Measurements from ENCODE around the gene CRISP3.
"Not testable (repeated sequence)": the region's sequence is repeated elsewhere in the genome, so short reads cannot be mapped to it uniquely, and the experiment has no call there.

Gene CRISP3

DNA sequence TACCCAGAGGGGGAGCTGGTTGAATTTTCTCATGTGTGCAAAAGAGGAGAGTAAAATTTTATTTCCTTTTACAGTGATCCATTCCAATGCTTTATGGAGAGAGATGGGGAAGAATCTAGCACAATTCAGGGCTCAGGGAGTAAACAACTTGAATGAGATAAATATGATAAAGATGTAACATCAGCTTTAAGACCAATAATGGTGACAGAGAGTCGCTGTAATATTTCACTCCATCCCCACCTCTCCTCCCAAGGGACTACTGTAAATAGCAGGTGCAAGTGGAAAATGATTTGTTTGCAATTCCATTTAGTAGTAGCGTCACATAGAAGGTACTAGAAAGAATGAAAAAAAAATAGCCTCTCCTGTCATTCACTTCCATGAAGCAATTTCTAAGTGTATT lies 4.8 kb downstream of the CRISP3 start:
- in situ Hi-C loops (cut with HindIII; ENCODE audit: low sequenced_read_pairs): no loop called here
- H3K4me3 ChIP-seq (ENCODE audit: low read depth, low read length): no peak overlapping the region
- DNase-seq (ENCODE audit: low read depth): no peak
- TF ChIP-seq, protein P1, sequence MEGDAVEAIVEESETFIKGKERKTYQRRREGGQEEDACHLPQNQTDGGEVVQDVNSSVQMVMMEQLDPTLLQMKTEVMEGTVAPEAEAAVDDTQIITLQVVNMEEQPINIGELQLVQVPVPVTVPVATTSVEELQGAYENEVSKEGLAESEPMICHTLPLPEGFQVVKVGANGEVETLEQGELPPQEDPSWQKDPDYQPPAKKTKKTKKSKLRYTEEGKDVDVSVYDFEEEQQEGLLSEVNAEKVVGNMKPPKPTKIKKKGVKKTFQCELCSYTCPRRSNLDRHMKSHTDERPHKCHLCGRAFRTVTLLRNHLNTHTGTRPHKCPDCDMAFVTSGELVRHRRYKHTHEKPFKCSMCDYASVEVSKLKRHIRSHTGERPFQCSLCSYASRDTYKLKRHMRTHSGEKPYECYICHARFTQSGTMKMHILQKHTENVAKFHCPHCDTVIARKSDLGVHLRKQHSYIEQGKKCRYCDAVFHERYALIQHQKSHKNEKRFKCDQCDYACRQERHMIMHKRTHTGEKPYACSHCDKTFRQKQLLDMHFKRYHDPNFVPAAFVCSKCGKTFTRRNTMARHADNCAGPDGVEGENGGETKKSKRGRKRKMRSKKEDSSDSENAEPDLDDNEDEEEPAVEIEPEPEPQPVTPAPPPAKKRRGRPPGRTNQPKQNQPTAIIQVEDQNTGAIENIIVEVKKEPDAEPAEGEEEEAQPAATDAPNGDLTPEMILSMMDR (IDR thresholded peaks at IDR 0.05; ENCODE audit: low read depth, low read length, missing control alignments): no peak

DNA sequence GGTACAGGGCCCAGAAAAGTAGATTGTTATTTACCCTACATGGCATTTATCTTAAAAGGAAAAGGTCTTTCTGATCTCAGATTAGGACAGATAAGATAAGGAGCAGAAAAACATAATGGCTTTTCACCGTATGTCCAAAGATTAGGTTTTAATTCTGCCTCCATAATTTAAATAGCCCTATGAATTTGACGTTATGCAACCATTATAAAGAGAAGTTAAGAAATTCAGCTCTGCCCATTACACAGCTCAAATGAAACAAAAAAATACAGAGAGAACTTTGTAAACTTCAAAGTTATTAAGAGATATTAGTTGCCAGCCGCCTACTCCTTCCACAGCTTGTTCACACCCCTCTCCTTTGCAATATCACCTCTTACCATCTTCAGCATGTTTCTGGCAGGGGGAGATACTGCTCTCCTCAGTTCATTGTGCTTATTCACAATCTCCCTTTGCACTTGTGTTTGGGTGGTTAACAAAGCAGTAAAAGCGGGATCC lies 8.1 kb downstream of the CRISP3 start:
- TF ChIP-seq, protein P1 (IDR thresholded peaks at IDR 0.05; ENCODE audit: low read depth, low read length, missing control alignments): no peak
- in situ Hi-C loops (cut with HindIII; ENCODE audit: low sequenced_read_pairs): no loop called here
- no peak for DNase-seq (ENCODE audit: low read depth)
- no peak overlapping the region for H3K4me3 ChIP-seq (ENCODE audit: low read depth, low read length)

GRCh38 chr6:49733680-49734079 lies 10.5 kb downstream of the CRISP3 start:
- no peak for DNase-seq (ENCODE audit: low read depth)
- in situ Hi-C loops (cut with HindIII; ENCODE audit: low sequenced_read_pairs): no loop called here

DNA sequence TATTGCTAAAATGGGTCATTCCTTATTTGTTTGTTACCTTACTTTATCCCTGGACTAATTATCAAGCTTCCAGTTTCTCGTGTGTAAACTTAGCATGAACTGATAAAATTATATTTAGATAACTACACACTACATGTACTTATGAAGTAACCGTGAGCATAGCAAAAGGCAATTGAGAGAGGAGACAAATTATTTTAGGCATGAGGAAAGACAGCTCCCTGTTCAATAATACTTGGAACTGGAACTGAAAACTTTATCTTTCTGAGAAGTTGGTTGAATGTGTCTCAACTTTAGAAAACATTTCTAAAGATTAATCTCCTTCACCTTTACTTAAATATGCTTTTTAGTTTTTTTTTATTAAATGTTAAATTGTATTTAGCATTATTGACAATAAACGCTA lies 11.4 kb downstream of the CRISP3 start:
- in situ Hi-C loops (cut with HindIII; ENCODE audit: low sequenced_read_pairs): no loop called here
- no peak for DNase-seq (ENCODE audit: low read depth)
- TF ChIP-seq, protein P1 (IDR thresholded peaks at IDR 0.05; ENCODE audit: low read depth, low read length, missing control alignments): no peak
- no peak overlapping the region for H3K4me3 ChIP-seq (ENCODE audit: low read depth, low read length)

More at GRCh38 chr6:49733680-49734079, 10.5 kb downstream of the CRISP3 start:
- H3K4me3 ChIP-seq (ENCODE audit: low read depth, low read length): no peak overlapping the region
- TF ChIP-seq, protein P1 (IDR thresholded peaks at IDR 0.05; ENCODE audit: low read depth, low read length, missing control alignments): no peak

DNA sequence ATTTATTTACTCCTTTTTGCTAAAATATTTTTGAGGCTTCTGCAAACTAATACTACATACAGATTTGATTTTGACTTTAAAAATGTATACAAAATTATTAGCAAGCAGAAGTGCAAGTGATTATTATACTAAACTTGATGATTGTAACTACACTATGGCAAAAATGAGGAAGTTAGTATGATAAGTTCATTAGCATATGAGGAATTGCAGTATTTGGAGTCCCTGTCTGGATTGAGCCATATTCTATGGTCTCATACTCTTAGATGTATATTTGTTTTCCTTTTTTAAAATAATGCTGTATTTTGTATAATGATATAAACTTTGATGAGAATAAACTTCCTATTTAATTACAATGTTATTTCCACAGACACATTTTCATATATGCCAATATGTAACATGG lies 13.9 kb downstream of the CRISP3 start:
- no peak for DNase-seq (ENCODE audit: low read depth)
- TF ChIP-seq, protein P1 (IDR thresholded peaks at IDR 0.05; ENCODE audit: low read depth, low read length, missing control alignments): no peak
- no peak overlapping the region for H3K4me3 ChIP-seq (ENCODE audit: low read depth, low read length)
- in situ Hi-C loops (cut with HindIII; ENCODE audit: low sequenced_read_pairs): no loop called here

DNA sequence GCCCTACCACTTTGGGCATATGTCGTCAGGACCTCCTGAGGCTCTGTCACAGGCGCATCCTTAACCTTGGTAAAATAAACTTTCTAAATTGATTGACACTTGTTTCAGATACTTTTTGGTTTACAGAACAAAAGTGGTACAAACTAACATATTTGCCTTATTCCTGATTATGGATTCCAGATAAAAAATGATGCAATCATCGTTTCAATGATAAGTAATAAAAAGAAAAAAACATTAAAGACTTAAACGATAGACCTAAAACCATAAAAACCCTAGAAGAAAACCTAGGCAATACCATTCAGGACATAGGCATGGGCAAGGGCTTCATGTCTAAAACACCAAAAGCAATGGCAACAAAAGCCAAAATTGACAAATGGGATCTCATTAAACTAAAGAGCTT lies 20.3 kb downstream of the CRISP3 start:
- in situ Hi-C loops (cut with HindIII; ENCODE audit: low sequenced_read_pairs); DNase-seq (ENCODE audit: low read depth); H3K4me3 ChIP-seq (ENCODE audit: low read depth, low read length): not testable (repeated sequence)

- no peak overlapping the region for H3K4me3 ChIP-seq (ENCODE audit: low read depth, low read length)
- TF ChIP-seq, protein P1 (IDR thresholded peaks at IDR 0.05; ENCODE audit: low read depth, low read length, missing control alignments): no peak
- in situ Hi-C loops (cut with HindIII; ENCODE audit: low sequenced_read_pairs): no loop called here
- DNase-seq (ENCODE audit: low read depth): no peak
Measured at GRCh38 chr6:49721297-49721696, 22.9 kb downstream of the CRISP3 start.
